A549 treated with GW870086 at 1 μM for 4 hours (cell line): ENCODE results near the gene ESYT1. TPM values are rescaled to one million over a fixed set of nuclear protein-coding genes. Genes with fewer than 3 reads are reported as not detected.

Experiments used
- total RNA-seq: library from RNA; stranded (reverse); fragments of 200-300 nt; extraction: Qiagen RNA extraction; gene quantifications from 5 replicates; pipeline ENCODE4 v1.2.3, GENCODE V29; 2022; ENCODE audit warnings: low read depth

ESYT1 gene, protein sequence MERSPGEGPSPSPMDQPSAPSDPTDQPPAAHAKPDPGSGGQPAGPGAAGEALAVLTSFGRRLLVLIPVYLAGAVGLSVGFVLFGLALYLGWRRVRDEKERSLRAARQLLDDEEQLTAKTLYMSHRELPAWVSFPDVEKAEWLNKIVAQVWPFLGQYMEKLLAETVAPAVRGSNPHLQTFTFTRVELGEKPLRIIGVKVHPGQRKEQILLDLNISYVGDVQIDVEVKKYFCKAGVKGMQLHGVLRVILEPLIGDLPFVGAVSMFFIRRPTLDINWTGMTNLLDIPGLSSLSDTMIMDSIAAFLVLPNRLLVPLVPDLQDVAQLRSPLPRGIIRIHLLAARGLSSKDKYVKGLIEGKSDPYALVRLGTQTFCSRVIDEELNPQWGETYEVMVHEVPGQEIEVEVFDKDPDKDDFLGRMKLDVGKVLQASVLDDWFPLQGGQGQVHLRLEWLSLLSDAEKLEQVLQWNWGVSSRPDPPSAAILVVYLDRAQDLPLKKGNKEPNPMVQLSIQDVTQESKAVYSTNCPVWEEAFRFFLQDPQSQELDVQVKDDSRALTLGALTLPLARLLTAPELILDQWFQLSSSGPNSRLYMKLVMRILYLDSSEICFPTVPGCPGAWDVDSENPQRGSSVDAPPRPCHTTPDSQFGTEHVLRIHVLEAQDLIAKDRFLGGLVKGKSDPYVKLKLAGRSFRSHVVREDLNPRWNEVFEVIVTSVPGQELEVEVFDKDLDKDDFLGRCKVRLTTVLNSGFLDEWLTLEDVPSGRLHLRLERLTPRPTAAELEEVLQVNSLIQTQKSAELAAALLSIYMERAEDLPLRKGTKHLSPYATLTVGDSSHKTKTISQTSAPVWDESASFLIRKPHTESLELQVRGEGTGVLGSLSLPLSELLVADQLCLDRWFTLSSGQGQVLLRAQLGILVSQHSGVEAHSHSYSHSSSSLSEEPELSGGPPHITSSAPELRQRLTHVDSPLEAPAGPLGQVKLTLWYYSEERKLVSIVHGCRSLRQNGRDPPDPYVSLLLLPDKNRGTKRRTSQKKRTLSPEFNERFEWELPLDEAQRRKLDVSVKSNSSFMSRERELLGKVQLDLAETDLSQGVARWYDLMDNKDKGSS
- total RNA-seq = 63.1 to 68.1 TPM (median 65.7 TPM) in 5 replicates

GRCh38 chr12:56127888-56128669, at the start of gene ESYT1:
Gene ESYT1 (plus strand): TSS chr12:56128267. CDS start chr12:56128320, 53 bp downstream.

GRCh38 chr12:56079723-56080555, 48.1 kb upstream of the ESYT1 start, which contains the start of gene ERBB3:
Gene ERBB3 (plus strand): TSS chr12:56080165. CDS start chr12:56080301, 136 bp downstream.

GRCh38 chr12:56104109-56104814, 23.8 kb upstream of the ESYT1 start, which contains the start of gene PA2G4:
Gene PA2G4 (plus strand): TSS chr12:56104559. CDS start chr12:56104738, 179 bp downstream.

GRCh38 chr12:56116267-56117081, 11.6 kb upstream of the ESYT1 start, which contains the start of gene RPL41:
Gene RPL41 (plus strand): TSS chr12:56116633.

GRCh38 chr12:56117778-56118687, 10.0 kb upstream of the ESYT1 start, which contains the start of gene ZC3H10:
Gene ZC3H10 (plus strand): TSS chr12:56118266. CDS start chr12:56120563, 2,297 bp downstream.

DNA sequence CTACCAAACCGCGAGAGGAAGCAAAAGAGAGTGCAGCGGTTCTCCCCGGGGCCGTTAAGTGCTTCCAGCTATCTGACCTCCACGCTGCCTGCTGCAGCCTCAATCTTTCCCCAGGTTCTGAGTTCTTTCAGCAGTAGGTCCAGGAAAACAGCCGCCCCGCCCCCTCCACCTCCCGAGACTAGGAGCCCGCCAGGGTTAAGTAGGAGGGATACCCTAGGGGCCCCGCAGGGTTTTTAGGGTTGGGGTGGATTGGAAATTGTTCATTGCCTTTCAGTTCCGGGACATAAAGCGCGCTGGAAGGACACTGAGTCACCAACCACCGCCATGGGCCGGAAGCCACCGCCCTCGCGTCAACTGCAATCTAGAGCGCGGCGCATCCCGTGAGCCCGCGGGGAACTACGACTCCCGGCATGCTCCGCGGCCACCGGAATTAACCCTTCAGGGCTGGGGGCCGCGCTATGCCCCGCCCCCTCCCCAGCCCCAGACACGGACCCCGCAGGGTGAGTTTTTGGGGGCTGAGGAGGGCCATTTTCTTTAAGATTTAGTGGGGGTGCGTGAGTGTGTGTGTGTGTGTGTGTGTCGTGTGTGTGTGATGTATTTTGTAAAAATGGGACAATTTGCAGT, 24.2 kb downstream of the ESYT1 start, which contains the start of gene MYL6B:
Gene MYL6B (plus strand): TSS at position 456 of the 624 bp plus-strand sequence. CDS start 1,332 bp downstream, outside the sequence.

GRCh38 chr12:56158029-56158925, 30.2 kb downstream of the ESYT1 start, which contains the start of gene MYL6:
Gene MYL6 (plus strand): TSS chr12:56158359. CDS start chr12:56158402, 43 bp downstream.

GRCh38 chr12:56189099-56189917, 61.2 kb downstream of the ESYT1 start, which contains the start of gene SMARCC2:
Gene SMARCC2 (minus strand): TSS chr12:56189483. CDS start chr12:56189461, 22 bp downstream.

Other genes starting within 250 kb of the ESYT1 start
- gene PYM1, start 200.4 kb upstream of the ESYT1 start, total RNA-seq = 35.6 to 43.1 TPM (median 39.1 TPM) in 5 replicates
- gene DGKA, start 197.1 kb upstream of the ESYT1 start, total RNA-seq = 17.0 to 28.7 TPM (median 21.1 TPM) in 5 replicates
- gene PMEL, start 162.2 kb upstream of the ESYT1 start, total RNA-seq = 0.68 to 1.4 TPM (median 0.88 TPM) in 5 replicates
- gene CDK2, start 161.4 kb upstream of the ESYT1 start, total RNA-seq = 49.1 to 57.5 TPM (median 55.2 TPM) in 5 replicates
- 24.4 to 34.1 TPM (median 32.7 TPM) in 5 replicates for gene RAB5B, start 154.2 kb upstream of the ESYT1 start, total RNA-seq
- 7.5 to 9.4 TPM (median 9.2 TPM) in 5 replicates for gene SUOX, start 131.0 kb upstream of the ESYT1 start, total RNA-seq
- gene IKZF4, start 107.2 kb upstream of the ESYT1 start, total RNA-seq = 1.7 to 3.9 TPM (median 2.9 TPM) in 5 replicates
- gene RPS26, start 86.3 kb upstream of the ESYT1 start, total RNA-seq = 700 to 893 TPM (median 717 TPM) in 5 replicates
- gene ERBB3, start 48.1 kb upstream of the ESYT1 start, total RNA-seq = 0.95 to 3.0 TPM (median 1.4 TPM) in 5 replicates
- gene PA2G4, start 23.7 kb upstream of the ESYT1 start, total RNA-seq = 283 to 329 TPM (median 289 TPM) in 5 replicates
- gene RPL41, start 11.6 kb upstream of the ESYT1 start, total RNA-seq = 5,218 to 5,761 TPM (median 5,566 TPM) in 5 replicates
- gene ZC3H10, start 10.0 kb upstream of the ESYT1 start, total RNA-seq = 2.4 to 3.6 TPM (median 2.6 TPM) in 5 replicates
- 72.9 to 93.3 TPM (median 80.4 TPM) in 5 replicates for gene MYL6B, start 24.3 kb downstream of the ESYT1 start, total RNA-seq
- 2,118 to 2,979 TPM (median 2,161 TPM) in 5 replicates for gene MYL6, start 30.1 kb downstream of the ESYT1 start, total RNA-seq
- gene SMARCC2, start 61.2 kb downstream of the ESYT1 start, total RNA-seq = 27.3 to 35.8 TPM (median 34.5 TPM) in 5 replicates
- 20.0 to 27.0 TPM (median 24.3 TPM) in 5 replicates for gene RNF41, start 93.7 kb downstream of the ESYT1 start, total RNA-seq
- gene NABP2, start 96.1 kb downstream of the ESYT1 start, total RNA-seq = 53.0 to 66.2 TPM (median 57.4 TPM) in 5 replicates
- 0.34 TPM in 1 of 5 replicates, not detected in the others for gene SLC39A5, start 101.8 kb downstream of the ESYT1 start, total RNA-seq
- gene ANKRD52, start 130.1 kb downstream of the ESYT1 start, total RNA-seq = 37.2 to 45.2 TPM (median 43.7 TPM) in 5 replicates
- 16.2 to 17.4 TPM (median 17.0 TPM) in 5 replicates for gene COQ10A, start 138.7 kb downstream of the ESYT1 start, total RNA-seq
- 153 to 169 TPM (median 159 TPM) in 5 replicates for gene CS, start 172.1 kb downstream of the ESYT1 start, total RNA-seq
- 115 to 162 TPM (median 149 TPM) in 5 replicates for gene CNPY2, start 187.7 kb downstream of the ESYT1 start, total RNA-seq
- gene PAN2, start 205.7 kb downstream of the ESYT1 start, total RNA-seq = 13.1 to 19.3 TPM (median 15.9 TPM) in 5 replicates
- gene IL23A, start 210.6 kb downstream of the ESYT1 start, total RNA-seq = 0.21 to 0.70 TPM (median 0.49 TPM) in 4 of 5 replicates, not detected in the other
- gene STAT2, start 231.8 kb downstream of the ESYT1 start, total RNA-seq = 9.8 to 13.2 TPM (median 11.6 TPM) in 5 replicates
- gene APOF, start 234.6 kb downstream of the ESYT1 start, total RNA-seq = not detected in 5 replicates